ENCODE measurements around the gene TERC.

TERC gene

DNA sequence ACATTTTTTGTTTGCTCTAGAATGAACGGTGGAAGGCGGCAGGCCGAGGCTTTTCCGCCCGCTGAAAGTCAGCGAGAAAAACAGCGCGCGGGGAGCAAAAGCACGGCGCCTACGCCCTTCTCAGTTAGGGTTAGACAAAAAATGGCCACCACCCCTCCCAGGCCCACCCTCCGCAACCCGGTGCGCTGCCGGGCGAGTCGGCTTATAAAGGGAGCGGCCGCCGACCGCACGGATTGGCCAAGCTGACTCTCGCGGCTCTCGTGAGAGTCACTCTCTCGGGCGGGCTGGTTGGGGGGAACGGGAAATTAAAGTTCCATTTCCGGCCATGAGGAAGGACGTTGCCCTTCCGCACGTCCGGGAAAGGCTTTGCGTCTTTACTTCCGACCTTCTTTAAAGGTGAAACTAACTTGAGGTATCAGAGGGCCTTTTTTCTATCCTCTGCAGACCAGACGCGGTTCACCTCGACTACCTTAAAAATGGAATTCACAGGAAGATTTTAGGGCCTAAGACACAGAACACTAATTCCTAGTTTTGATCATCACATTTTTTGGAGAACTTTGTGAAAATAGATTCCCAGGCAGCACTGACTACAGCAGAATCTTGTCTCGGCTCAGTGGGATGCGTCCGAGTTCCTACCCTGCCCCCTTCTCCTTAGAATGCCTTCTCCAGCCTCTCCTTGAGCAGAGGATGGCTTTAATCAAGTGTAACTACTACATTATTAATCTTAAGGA is at the start of gene TERC:
Gene TERC (minus strand): TSS at position 179 of the 731 bp plus-strand sequence.
- FAIRE-seq, result peak; percentile 61

DNA sequence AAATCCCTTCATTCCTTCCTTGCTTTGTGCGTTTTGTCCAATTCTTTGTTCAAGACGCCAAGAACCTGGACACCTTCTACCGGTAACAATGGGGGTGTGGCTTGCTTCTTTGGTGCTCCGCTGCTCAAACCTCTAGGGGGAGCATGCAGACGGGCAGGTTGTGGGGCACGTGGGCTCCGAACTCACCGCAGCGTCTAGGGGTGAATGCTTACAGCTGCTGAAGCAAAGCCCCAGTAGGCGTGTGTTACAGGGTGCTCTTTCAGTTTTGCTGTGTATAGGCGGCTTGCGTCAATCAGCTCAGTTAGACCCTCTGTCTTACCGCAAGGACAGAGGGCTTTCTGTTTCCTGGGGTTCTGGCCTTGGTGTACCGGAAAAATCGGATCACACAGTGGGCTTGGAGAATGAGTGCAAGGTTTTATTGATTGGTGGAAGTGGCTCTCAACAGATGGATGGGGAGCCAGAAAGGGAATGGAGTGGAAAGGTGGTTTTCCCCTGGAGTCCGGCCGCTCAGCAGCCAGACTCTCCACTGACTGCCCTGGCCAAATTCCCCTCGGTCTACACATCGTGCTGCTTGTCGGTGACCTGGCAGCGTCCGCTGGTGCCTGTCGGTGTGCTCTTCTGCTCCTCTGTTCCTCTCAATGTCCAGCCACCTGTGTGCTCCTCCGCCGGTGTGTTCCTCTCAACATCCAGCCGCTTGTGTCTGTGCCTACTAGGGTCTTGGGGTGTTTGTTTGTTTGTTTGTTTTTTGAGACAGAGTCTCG is 49.1 kb upstream of the TERC start:
- no peak for FAIRE-seq

GRCh38 chr3:169813278-169813677 is 48.4 kb upstream of the TERC start:
- FAIRE-seq, result no peak

DNA sequence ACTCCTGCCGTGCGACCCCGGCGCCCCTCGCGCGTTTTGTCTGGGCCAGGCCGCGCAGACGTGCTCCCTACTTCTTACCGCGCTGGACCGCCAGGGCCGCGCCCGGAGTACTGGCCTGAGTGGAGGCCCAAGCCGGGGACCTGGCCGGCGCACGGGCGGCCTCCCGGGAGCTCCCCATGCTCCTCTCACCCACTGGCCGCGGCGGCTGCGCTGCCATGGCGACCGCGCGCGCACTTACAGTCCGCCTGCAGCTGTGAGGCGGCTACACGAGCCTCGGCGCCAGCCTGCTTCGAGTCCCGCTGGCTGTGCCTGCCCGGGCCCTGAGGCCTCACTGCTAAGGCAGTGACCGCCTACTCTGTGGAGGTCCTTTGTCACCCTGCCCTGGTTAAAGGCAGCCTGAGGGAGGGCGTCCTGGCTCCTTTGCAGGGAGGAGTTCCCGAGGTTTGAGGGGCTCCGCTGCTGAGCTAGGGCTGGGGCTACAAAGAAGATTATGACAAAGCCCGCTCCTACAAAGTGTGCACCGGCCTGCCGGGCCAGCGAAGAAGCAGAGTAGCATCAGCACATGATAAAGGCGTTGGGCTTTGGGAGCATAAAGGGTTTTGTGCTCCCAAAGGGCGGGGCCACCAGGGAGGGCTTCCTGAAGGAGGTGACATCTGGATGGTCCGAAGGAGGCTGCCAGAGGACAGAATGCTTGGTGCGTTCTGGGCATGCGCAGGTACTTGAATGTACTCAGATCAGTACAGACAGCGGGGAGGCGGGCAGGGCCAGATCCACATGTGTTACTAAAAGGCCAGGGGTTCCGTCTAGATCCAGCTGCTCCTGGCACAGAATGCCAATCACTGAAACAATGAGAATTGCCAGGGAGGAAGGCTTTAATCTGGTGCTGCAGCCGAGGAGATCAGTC is 47.7 kb upstream of the TERC start, which contains the start of the genes LRRC34 and LRRIQ4:
Gene LRRC34 (minus strand): TSS at position 573 of the 904 bp plus-strand sequence. CDS start 356 bp downstream, at position 217.
Gene LRRIQ4 (plus strand): TSS at position 539 of the 904 bp plus-strand sequence. CDS start 9,052 bp downstream, outside the sequence.
- no peak for FAIRE-seq

GRCh38 chr3:169811631-169812331 is 46.9 kb upstream of the TERC start:
- FAIRE-seq, result no peak

DNA sequence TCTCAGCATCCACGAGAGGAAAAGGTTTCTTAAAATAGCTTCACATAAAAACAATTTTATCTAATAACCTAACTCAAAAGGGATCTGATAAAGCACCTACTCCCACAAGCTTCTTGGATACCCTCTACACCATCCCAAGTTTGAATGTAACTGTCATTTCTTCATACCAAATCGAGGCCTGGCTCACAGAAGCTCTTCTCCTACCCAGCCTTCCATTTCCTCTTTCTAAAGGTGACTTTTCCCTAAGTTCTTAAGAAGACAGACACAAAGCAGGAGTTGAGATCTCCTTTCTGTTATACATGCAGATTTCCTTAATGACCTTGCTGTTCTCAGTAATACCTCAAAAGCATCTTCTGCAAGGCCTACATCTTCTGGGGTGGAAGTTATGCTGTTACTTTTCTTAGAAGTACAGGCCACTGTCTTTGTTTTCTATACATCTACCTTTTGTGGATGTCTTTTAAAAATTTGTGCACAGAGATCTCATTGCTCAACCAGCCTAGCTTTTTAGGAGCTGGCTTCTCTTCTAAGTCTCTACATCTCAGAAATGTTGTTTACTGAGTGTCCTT is 44.5 kb upstream of the TERC start:
- no peak for FAIRE-seq

DNA sequence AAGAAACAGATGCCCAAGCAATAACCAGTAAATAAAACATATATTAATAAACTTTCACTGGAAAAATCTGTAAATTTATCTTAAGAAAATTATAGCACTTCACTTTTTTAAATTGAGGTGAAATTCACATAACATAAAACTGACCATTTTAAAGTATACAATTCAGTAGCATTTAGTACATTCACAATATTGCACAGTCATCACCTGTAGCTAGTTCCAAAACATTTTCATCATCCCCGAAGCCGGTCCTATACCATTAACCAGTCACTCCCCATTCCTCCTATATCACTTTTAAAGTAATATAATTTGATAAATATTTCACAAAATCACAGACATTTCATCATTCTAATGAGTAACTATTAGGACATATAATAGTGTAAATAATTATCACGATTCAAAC is 39.8 kb upstream of the TERC start:
- FAIRE-seq, result no peak

GRCh38 chr3:169792359-169792758 is 27.5 kb upstream of the TERC start:
- FAIRE-seq, result no peak

GRCh38 chr3:169790687-169791429 is 26.0 kb upstream of the TERC start:
- no peak for FAIRE-seq

DNA sequence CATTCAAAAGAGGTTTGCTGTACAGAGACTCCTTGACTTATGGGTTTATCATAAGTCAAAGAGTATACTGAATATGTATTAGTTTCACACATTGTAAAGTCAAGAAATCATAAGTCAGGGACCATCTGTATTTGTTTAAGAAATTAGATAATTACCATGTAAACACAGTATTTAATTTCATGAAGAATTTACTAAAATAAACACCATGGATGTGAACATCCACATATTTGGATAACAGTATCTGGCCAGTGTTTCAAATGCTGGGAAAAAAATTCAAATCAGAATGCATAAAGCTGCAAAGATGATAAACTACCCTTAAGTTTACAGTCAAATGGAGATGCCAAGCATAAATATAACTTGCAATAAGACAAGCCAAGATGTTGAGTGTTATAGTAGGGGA is 25.4 kb upstream of the TERC start:
- FAIRE-seq, result no peak

DNA sequence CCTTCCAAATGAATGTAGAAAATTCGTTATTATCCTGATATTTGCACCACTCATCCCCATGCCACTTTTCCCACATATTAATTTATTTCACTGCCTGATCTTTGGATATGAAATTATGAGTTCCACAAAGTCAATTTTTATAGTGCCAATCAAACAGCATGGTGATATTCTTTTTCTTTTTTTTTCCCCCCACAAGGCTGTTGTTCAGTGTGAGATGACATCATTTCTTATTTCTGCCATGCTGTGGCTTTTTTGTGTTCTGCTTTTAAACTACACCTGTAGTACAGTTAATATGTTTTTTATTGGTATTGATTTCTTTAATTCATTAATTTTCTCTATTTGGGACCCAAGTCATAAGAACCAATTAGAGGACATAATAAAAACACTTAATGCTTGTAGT is 22.9 kb upstream of the TERC start:
- no peak for FAIRE-seq

DNA sequence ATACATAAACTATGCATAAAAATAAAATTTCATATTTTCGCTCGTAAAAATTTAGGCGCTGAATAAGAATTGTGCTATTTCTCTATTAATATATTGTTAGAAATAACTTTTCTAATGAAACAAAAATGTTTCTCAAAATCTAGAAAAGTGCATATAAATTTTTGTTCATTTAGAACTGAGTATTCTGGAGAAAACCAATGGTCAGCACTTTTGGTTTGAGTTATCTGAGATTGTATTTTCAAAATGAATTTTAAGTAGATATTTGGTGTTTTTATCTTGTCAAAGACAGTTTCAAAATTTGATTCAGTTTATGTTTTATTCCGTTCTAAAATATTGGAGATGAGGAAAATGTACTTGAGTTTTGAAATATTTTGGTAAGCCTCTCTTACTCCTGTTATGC is 22.3 kb upstream of the TERC start:
- no peak for FAIRE-seq

DNA sequence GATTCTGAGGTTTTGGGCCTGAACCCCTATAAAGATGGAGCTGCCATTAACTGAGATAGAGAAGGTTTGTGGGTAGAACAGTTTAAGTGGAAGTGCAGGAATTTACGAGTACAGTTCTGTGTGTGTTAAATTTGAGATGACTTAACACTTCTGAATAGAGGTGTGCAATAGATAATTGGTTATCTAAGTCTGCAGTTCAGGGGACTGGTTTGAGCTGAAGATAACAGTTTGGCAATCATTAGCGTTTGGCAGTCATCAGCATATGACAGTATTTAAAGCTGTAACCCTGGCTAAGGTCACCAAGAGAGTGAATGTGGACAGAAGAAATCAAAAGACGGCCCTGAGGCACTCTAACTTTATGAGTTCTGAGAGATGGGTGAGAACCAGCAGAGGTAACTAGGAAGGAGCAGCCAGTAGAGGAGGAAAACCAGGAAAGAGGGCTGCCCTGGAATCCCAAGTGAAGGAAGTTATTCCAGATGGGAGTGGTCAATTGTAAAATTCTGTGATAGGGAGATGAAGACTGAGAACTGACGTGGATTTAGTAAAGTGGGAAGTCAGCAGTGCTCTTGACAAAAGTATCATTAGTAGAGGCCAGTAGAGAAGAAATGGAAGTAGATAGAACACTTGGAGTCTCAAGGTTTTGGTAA is 16.5 kb upstream of the TERC start:
- no peak for FAIRE-seq

DNA sequence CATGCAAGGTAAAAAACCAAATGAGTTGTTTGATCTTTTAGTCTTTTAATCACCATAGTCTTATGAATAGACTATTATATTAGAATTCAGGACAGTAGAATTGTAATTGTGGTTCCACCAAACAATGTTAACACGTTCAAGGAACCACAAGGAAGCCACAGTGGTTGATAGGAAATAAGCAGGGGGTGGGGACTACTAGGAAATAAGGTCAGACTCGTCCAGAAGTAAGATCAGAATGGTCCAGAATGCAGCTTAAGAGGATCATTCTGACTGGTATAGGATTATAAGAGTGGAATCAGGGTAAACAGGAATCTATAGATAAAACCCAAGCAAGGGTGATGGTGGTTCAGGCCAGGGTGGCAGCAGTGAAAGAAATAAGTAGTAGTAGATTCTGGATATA is 15.9 kb upstream of the TERC start:
- FAIRE-seq, result no peak

DNA sequence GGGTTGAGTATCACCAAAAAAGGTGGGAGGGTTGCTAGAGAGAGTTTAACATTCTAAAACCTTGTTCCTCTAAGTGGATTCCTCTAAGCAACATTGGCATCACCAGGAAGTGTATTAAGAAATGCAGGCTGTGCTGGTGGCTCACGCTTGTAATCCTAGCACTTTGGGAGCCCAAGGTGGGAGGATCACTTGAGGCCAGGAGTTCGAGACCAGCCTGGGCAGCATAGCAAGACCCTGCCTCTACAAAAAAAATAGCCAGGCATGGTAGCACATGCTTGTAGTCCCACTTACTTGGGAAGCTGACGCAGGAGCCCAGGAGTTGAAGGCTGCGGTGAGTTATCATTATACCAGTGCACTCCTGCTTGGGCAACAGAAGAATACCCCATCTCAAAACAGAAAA is 13.0 kb upstream of the TERC start:
- FAIRE-seq, result no peak

GRCh38 chr3:169774186-169774585 is 9.3 kb upstream of the TERC start:
- FAIRE-seq, result no peak

DNA sequence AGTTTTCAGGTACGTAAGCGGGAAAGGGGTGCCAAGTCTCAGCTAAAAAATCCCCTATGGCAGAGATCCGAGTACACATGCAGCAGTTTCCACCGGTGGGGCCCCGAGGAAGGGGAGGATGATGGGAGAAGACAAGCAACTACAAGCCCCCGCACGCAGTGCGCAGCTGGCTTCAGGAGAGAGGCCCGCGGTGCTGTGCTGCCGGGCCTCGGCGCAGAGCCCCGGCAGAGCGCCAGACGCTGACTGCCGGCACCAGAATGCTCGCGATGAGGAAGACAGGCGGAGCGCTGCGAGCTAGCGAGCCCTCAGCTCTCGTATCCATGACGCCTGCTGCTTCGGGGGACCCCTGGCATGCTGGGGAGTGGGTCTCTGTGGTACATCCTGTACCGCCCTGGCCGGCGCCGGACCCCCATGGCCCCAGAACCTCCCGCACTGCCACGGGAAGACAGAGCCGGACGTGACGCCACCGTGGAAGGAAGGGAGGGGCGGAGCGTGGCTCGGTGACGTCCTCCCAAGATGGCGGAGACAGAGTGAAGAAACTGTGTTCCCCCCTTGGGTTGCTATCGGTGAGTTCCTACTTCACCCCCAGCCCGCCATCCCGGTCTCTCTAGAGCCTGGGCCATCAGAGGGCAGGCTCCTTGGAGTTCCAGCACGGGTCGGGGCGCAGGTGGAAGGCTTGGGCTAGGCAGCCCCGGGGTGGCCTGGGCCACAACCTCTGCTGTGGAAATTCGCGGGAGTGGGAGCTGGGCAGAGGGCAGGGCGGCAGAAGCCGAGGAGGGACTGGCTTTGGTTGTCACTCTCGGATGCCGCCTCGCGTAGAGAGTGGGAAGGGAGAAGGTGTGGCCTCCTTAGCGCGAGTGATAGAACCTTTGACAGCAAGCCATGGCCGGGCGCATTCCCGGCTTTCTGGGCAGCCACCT is 8.3 kb upstream of the TERC start, which contains the start of gene MYNN:
Gene MYNN (plus strand): TSS at position 500 of the 920 bp plus-strand sequence. CDS start 900 bp downstream, outside the sequence.
- peak; percentile 41 for FAIRE-seq

DNA sequence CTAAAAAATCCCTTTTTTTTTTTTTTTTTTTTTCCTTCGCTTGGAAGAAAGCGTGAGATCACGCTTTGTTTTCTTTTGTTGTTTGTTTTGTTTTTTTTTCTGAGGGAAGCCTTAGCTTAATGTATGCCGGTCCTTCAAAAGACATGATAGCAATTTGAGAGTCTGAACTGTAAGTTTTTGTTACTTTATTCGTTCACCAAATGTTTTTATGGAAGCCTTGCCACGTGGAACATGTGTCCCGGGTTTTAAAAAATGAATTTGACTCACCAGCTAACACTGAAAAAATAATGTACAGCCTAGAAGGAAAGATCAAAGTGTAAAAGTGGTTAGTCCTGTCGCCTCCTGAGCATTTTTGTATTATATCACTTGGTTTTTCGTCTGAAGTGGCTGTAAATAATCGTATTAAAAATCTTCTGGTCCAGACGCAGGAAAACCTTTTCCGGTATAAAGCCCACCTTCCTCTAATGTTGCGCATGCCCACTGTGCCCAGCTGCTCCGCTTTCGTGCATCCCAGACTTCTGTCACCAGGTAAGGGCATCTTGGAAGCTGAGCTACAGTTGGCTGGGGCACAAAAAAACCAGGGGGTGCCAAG is 7.5 kb upstream of the TERC start:
- FAIRE-seq, result peak; percentile 77

Measured in islet of Langerhans (tissue), 1 donor.